DOHH2 (cell line): ENCODE measurements around the gene GAS7.

ENCODE experiments used
- H3F3A ChIP-seq: fragments of 200-600 bp; sonication (generic), shearing (Covaris generic); 2 replicates; pipeline ENCODE4 v1.6.0; 2016; ENCODE audit warnings: antibody characterized with exemption, mild to moderate bottlenecking; ENCODE audit not compliant: control insufficient read depth, insufficient read depth
- H3K27ac ChIP-seq: fragments of 200-600 bp; sonication (generic); 2 replicates; pipeline ENCODE4 v1.5.1; 2014; ENCODE audit warnings: low read depth, mild to moderate bottlenecking, low read length, moderate library complexity
- H3K27me3 ChIP-seq: fragments of 200-600 bp; sonication (generic); 2 replicates; pipeline ENCODE4 v1.6.1; 2014; ENCODE audit warnings: mild to moderate bottlenecking, low read length, mixed read lengths; ENCODE audit not compliant: control insufficient read depth
- H3K36me3 ChIP-seq: fragments of 200-600 bp; sonication (generic); 2 replicates; pipeline ENCODE4 v1.6.1; 2014; ENCODE audit warnings: mild to moderate bottlenecking, low read length, moderate library complexity, mixed read lengths; ENCODE audit not compliant: control insufficient read depth
- H3K4me1 ChIP-seq: fragments of 200-600 bp; sonication (generic); 2 replicates; pipeline ENCODE4 v1.6.1; 2014; ENCODE audit warnings: mild to moderate bottlenecking, low read length, mixed read lengths; ENCODE audit not compliant: control insufficient read depth
- H3K4me2 ChIP-seq: fragments of 200-600 bp; sonication (generic); 2 replicates; pipeline ENCODE4 v1.6.0; 2014; ENCODE audit warnings: mild to moderate bottlenecking, low read length, moderate library complexity
- H3K4me3 ChIP-seq: fragments of 200-600 bp; sonication (generic); 2 replicates; pipeline ENCODE4 v1.5.1; 2014; ENCODE audit warnings: mild to moderate bottlenecking, low read length, mixed read lengths
- H3K79me2 ChIP-seq: fragments of 200-600 bp; sonication (generic); 2 replicates; pipeline ENCODE4 v1.6.1; 2014; ENCODE audit warnings: mild to moderate bottlenecking, low read length, mixed read lengths; ENCODE audit not compliant: control insufficient read depth
- H3K9me2 ChIP-seq: fragments of 200-600 bp; sonication (generic); replicated peaks from 2 replicates; pipeline ENCODE4 v1.6.1; 2014; ENCODE audit warnings: mild to moderate bottlenecking, low read length, mixed read lengths; ENCODE audit not compliant: control insufficient read depth
- H3K9me3 ChIP-seq: fragments of 200-600 bp; sonication (generic); 2 replicates; pipeline ENCODE4 v1.6.1; 2014; ENCODE audit warnings: antibody characterized with exemption, low read length, mixed read lengths; ENCODE audit not compliant: control insufficient read depth, insufficient read depth
- H4K20me1 ChIP-seq: fragments of 200-600 bp; sonication (generic); 2 replicates; pipeline ENCODE4 v1.6.0; 2014; ENCODE audit warnings: low read depth, mild to moderate bottlenecking, antibody characterized with exemption, low read length, moderate library complexity; ENCODE audit not compliant: control insufficient read depth, insufficient read depth
- CTCF ChIP-seq: fragments of 200-600 bp; sonication (generic); IDR thresholded peaks from one replicate; pipeline ENCODE4 v1.5.1; 2014; ENCODE audit warnings: antibody characterized with exemption, mild to moderate bottlenecking, low read depth, low read length; ENCODE audit not compliant: poor library complexity, severe bottlenecking
- EZH2phosphoT487 ChIP-seq: fragments of 200-600 bp; sonication (generic); IDR thresholded peaks from 2 replicates; pipeline ENCODE4 v1.6.1; 2017; ENCODE audit warnings: borderline replicate concordance, mild to moderate bottlenecking, antibody characterized with exemption, low read length, moderate library complexity, mixed read lengths

GAS7 gene

GRCh38 chr17:9984768-9985167, 213.6 kb downstream of the GAS7 start:
- Histone ChIP-seq H3K9me2 (no peaks in the 10 kb centered on the region), H3K4me2 (no peak overlapping the region), H3K4me1 (peaks cover 2% of the 10 kb centered on the region; the same call in 1 of the 2 replicates), H3K36me3 (no peaks in the 10 kb centered on the region), H3K4me3 (no peak overlapping the region), H3K79me2 (no peaks in the 10 kb centered on the region), H3K27ac (no peak overlapping the region), H4K20me1 (no peaks in the 10 kb centered on the region), H3K27me3 (no peaks in the 10 kb centered on the region), H3K9me3 (no peaks in the 10 kb centered on the region), H3F3A (no peaks in the 10 kb centered on the region)
- no peak for TF ChIP-seq EZH2phosphoT487
- TF ChIP-seq CTCF, result no peak

GRCh38 chr17:9982159-9982558, 216.2 kb downstream of the GAS7 start:
- Histone ChIP-seq H3K4me3 (no peak overlapping the region), H3F3A (no peaks in the 10 kb centered on the region), H3K27me3 (no peaks in the 10 kb centered on the region), H3K36me3 (no peaks in the 10 kb centered on the region), H3K4me2 (no peak overlapping the region), H3K9me3 (no peaks in the 10 kb centered on the region), H4K20me1 (no peaks in the 10 kb centered on the region), H3K4me1 (no peaks in the 10 kb centered on the region), H3K27ac (no peak overlapping the region), H3K9me2 (no peaks in the 10 kb centered on the region), H3K79me2 (no peaks in the 10 kb centered on the region)
- TF ChIP-seq CTCF (peak; percentile 29), EZH2phosphoT487 (no peak)

GRCh38 chr17:9981344-9981915, 217.0 kb downstream of the GAS7 start:
- Histone ChIP-seq H4K20me1 (no peaks in the 10 kb centered on the region), H3K27me3 (no peaks in the 10 kb centered on the region), H3F3A (no peaks in the 10 kb centered on the region), H3K4me1 (no peaks in the 10 kb centered on the region), H3K36me3 (no peaks in the 10 kb centered on the region), H3K9me3 (no peaks in the 10 kb centered on the region), H3K4me2 (no peak overlapping the region), H3K4me3 (no peak overlapping the region), H3K27ac (no peak overlapping the region), H3K9me2 (no peaks in the 10 kb centered on the region), H3K79me2 (no peaks in the 10 kb centered on the region)
- TF ChIP-seq EZH2phosphoT487 (no peak), CTCF (no peak)
